NT2/D1 (cell line): ENCODE results near the gene RNLS.

Experiments used
- YY1 ChIP-seq: IDR thresholded peaks from 2 replicates; pipeline ENCODE4 v1.6.1; 2011; ENCODE audit not compliant: insufficient read length, insufficient read depth
- ZNF274 ChIP-seq: IDR thresholded peaks from 2 replicates; pipeline ENCODE4 v1.6.1; 2011; ENCODE audit warnings: mild to moderate bottlenecking, low read depth, low read length

DNA sequence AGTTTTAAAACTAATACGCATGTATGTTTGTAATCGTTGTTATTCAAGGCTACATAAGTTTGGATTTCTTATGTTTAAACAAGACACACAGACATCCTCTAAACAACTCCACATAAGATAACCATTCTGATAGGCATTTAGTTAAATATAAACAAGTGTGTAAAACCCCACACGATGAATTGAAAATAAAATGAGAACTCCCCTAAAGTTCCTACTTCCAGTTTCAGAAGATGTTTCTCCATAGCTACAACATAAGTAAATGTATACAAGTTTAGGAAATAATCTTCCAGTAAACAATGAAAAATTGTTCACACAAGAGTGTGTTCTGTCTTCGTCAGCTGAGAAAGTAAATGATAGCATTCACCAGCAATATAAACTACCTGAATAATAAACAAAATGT, 246.8 kb downstream of the RNLS start:
- TF ChIP-seq ZNF274 (no peak), YY1 (no peak)
